Endothelial cell (in vitro differentiated cells): Measurements from ENCODE around the gene NEFH. TPM values are rescaled to one million over a fixed set of nuclear protein-coding genes. Genes with fewer than 3 reads are reported as not detected.
A peak's percentile ranks its signal among the peaks of the same experiment; 100 is the strongest.

Experiments used
- DNase-seq: peaks from one replicate; pipeline ENCODE4 v3.0.0; 2021; ENCODE audit warnings: low spot score
- H3K27ac Mint-ChIP-seq: one replicate; pipeline ENCODE4 v1.8.0; 2021; ENCODE audit warnings: mixed read lengths, inconsistent platforms; ENCODE audit not compliant: unreplicated experiment
- H3K27me3 Mint-ChIP-seq: one replicate; pipeline ENCODE4 v1.8.0; 2021; ENCODE audit warnings: mild to moderate bottlenecking, moderate library complexity, mixed read lengths, inconsistent platforms; ENCODE audit not compliant: unreplicated experiment
- H3K36me3 Mint-ChIP-seq: one replicate; pipeline ENCODE4 v1.8.0; 2021; ENCODE audit warnings: mild to moderate bottlenecking, low read depth, mixed read lengths, inconsistent platforms; ENCODE audit not compliant: unreplicated experiment
- H3K4me1 Mint-ChIP-seq: one replicate; pipeline ENCODE4 v1.8.0; 2021; ENCODE audit warnings: mild to moderate bottlenecking, mixed read lengths, inconsistent platforms; ENCODE audit not compliant: unreplicated experiment
- H3K4me3 Mint-ChIP-seq: one replicate; pipeline ENCODE4 v1.8.0; 2021; ENCODE audit warnings: mild to moderate bottlenecking, mixed read lengths, inconsistent platforms; ENCODE audit not compliant: unreplicated experiment
- H3K9me3 Mint-ChIP-seq: one replicate; pipeline ENCODE4 v1.8.0; 2021; ENCODE audit warnings: mixed read lengths, inconsistent platforms; ENCODE audit not compliant: unreplicated experiment
- total RNA-seq: library from RNA; stranded (reverse); fragmentation: NEBNext Ultra II Directional; extraction: Animal tissue kit (Norgen Biotek cat#: 25700); gene quantifications from one replicate; pipeline ENCODE4 v1.2.1, GENCODE V29; 2021; ENCODE audit not compliant: unreplicated experiment
- TF ChIP-seq, protein P1 (sequence below): fragments of 200-600 bp; sonication (generic); IDR thresholded peaks from one replicate; pipeline ENCODE4 v1.5.0; 2021; ENCODE audit warnings: antibody characterized with exemption; ENCODE audit not compliant: unreplicated experiment

NEFH gene
- total RNA-seq, 1 donor from 2014 or later: 18.2 TPM

- Mint-ChIP-seq H3K4me3 (no peak overlapping the region), H3K27ac (no peak overlapping the region), H3K4me1 (peaks cover 7% of the 10 kb centered on the region), H3K36me3 (peaks cover 54% of the 10 kb centered on the region), H3K27me3 (no peaks in the 10 kb centered on the region), H3K9me3 (no peaks in the 10 kb centered on the region)
- TF ChIP-seq, protein P1, sequence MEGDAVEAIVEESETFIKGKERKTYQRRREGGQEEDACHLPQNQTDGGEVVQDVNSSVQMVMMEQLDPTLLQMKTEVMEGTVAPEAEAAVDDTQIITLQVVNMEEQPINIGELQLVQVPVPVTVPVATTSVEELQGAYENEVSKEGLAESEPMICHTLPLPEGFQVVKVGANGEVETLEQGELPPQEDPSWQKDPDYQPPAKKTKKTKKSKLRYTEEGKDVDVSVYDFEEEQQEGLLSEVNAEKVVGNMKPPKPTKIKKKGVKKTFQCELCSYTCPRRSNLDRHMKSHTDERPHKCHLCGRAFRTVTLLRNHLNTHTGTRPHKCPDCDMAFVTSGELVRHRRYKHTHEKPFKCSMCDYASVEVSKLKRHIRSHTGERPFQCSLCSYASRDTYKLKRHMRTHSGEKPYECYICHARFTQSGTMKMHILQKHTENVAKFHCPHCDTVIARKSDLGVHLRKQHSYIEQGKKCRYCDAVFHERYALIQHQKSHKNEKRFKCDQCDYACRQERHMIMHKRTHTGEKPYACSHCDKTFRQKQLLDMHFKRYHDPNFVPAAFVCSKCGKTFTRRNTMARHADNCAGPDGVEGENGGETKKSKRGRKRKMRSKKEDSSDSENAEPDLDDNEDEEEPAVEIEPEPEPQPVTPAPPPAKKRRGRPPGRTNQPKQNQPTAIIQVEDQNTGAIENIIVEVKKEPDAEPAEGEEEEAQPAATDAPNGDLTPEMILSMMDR: no peak
- DNase-seq: no peak
Observed at GRCh38 chr22:29536411-29536810, 56.4 kb downstream of the NEFH start.

DNA sequence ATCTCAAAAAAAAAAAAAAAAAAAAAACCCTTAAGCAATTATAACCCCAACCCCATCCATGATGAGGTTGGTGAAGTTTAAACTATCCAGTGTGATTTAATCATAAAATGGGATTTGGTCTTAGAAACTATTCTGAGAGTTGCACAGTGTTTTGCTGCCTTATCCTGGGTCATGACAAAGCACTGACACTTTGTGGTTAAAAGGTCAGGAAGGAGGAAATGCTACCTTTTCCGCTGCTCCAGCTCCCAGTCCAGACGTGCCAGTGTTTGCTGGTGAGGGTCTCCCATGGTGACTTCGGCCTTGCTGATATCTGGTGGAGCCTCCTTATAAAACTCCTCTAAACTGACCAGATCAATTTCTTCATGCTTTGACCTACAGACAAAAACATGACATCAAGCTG lies 59.1 kb downstream of the NEFH start:
- Mint-ChIP-seq H3K36me3 (peaks cover 50% of the 10 kb centered on the region), H3K4me1 (peaks cover 7% of the 10 kb centered on the region), H3K4me3 (no peak overlapping the region), H3K9me3 (no peaks in the 10 kb centered on the region), H3K27ac (peak overlapping the region; percentile 92), H3K27me3 (no peaks in the 10 kb centered on the region)
- no peak for DNase-seq
- TF ChIP-seq, protein P1: no peak

Other genes starting within 250 kb of the NEFH start
- gene RHBDD3, start 212.2 kb upstream of the NEFH start, total RNA-seq: 56.5 TPM
- 307 TPM for gene EWSR1, start 211.9 kb upstream of the NEFH start, total RNA-seq
- 33.6 TPM for gene GAS2L1, start 173.6 kb upstream of the NEFH start, total RNA-seq
- gene RASL10A, start 164.5 kb upstream of the NEFH start, total RNA-seq: 30.1 TPM
- 316 TPM for gene AP1B1, start 91.6 kb upstream of the NEFH start, total RNA-seq
- not detected for gene RFPL1, start 41.6 kb upstream of the NEFH start, total RNA-seq
- gene THOC5, start 73.5 kb downstream of the NEFH start, total RNA-seq: 76.4 TPM
- 78.0 TPM for gene NIPSNAP1, start 100.9 kb downstream of the NEFH start, total RNA-seq
- gene NF2, start 123.4 kb downstream of the NEFH start, total RNA-seq: 44.3 TPM
- not detected for gene CABP7, start 239.8 kb downstream of the NEFH start, total RNA-seq